Astrocyte of the cerebellum (primary cell): ENCODE data around the gene RBFOX1.

Experiments
- DNase-seq: peaks from one replicate; pipeline ENCODE4 v3.0.0-alpha.2; 2011; ENCODE audit warnings: low read depth
- H3K4me3 ChIP-seq: 2 replicates; pipeline ENCODE4 v1.5.1; 2011; ENCODE audit warnings: mild to moderate bottlenecking, low read depth, low read length, moderate library complexity
- CTCF ChIP-seq: IDR thresholded peaks from 2 replicates; pipeline ENCODE4 v1.5.1; 2012; ENCODE audit warnings: low read length, low read depth, moderate library complexity, mild to moderate bottlenecking; ENCODE audit errors: missing control alignments
- in situ Hi-C: cut with HindIII; loops from 2 replicates; pipeline ENCODE4 v1.10.0; 2017; ENCODE audit warnings: low sequenced_read_pairs

The RBFOX1 gene

GRCh38 chr16:7335991-7336634 is 3.5 kb downstream of the RBFOX1 start:
- TF ChIP-seq CTCF = no peak
- DNase-seq = no peak
- H3K4me3 ChIP-seq = no peak overlapping the region
- in situ Hi-C loops = no loop called here

- H3K4me3 ChIP-seq = no peak overlapping the region
- in situ Hi-C loops = no loop called here
- TF ChIP-seq CTCF = no peak
- no peak for DNase-seq
Measured at GRCh38 chr16:7336742-7337141, 4.1 kb downstream of the RBFOX1 start.

- H3K4me3 ChIP-seq = no peak overlapping the region
- DNase-seq = no peak
- in situ Hi-C loops = no loop called here
- TF ChIP-seq CTCF = no peak
Measured at GRCh38 chr16:7338826-7339225, 6.2 kb downstream of the RBFOX1 start.

GRCh38 chr16:7339700-7340099 is 7.1 kb downstream of the RBFOX1 start:
- TF ChIP-seq CTCF = no peak
- no peak overlapping the region for H3K4me3 ChIP-seq
- DNase-seq = no peak
- in situ Hi-C loops = no loop called here

DNA sequence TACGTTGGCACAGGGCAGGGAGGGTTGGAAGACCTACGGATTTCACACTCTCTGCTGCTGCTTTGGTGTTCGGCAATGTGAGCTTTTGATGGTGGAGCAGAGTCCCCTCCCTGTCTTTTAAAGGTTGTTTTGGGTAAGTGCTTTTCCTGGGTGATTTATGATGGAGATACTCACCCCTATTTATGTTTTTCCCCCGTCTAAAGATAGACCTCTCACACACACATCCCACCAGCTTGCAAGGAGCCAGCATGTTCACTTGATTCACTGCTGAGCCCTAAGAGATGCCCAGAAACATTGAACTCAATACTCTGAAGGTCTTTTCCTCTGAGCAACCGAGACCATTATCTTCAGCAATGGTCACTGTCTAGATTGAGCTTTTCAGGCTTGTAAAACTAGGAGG is 8.3 kb downstream of the RBFOX1 start:
- in situ Hi-C loops = no loop called here
- H3K4me3 ChIP-seq = no peak overlapping the region
- no peak for TF ChIP-seq CTCF
- no peak for DNase-seq

DNA sequence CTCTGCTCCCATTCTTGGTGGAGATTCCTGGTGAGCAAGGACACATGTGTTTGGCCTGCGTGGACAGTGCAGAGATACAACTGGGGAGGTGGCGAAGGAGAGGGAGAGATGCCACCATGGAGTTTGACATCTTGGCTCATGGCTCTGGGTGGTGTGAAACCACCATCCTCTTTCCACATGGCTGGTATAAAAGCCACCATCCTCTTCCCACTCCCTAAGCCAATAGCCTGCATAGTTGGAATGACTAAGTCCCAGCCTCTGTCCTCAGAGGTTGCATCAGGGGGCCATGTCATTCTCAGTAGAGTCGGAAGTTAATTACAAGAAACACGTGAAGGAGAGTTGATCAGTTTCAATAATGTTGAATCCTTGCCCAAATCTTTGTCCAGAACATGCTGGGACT is 10.0 kb downstream of the RBFOX1 start:
- no peak overlapping the region for H3K4me3 ChIP-seq
- TF ChIP-seq CTCF = no peak
- no peak for DNase-seq
- in situ Hi-C loops = no loop called here
